GM18526 (cell line): ENCODE results near the gene SFXN1.

ENCODE experiments used
- POLR2A ChIP-seq: IDR thresholded peaks from 3 replicates; pipeline ENCODE4 v1.6.1; 2011; ENCODE audit not compliant: insufficient read length; ENCODE audit errors: extremely low read depth

The SFXN1 gene

GRCh38 chr5:175517824-175518450 is 39.6 kb downstream of the SFXN1 start:
- no peak for TF ChIP-seq POLR2A

- no peak for TF ChIP-seq POLR2A
These were observed 40.6 kb downstream of the SFXN1 start for GRCh38 chr5:175519006-175519405.

GRCh38 chr5:175520321-175520720 is 42.0 kb downstream of the SFXN1 start:
- no peak for TF ChIP-seq POLR2A

GRCh38 chr5:175520873-175521272 is 42.5 kb downstream of the SFXN1 start:
- TF ChIP-seq POLR2A: no peak

GRCh38 chr5:175521313-175521833 is 43.0 kb downstream of the SFXN1 start:
- no peak for TF ChIP-seq POLR2A

- TF ChIP-seq POLR2A: no peak
These were observed 44.9 kb downstream of the SFXN1 start for GRCh38 chr5:175523292-175523691.

GRCh38 chr5:175524211-175524610 is 45.9 kb downstream of the SFXN1 start:
- no peak for TF ChIP-seq POLR2A

- no peak for TF ChIP-seq POLR2A
These were observed 48.3 kb downstream of the SFXN1 start for GRCh38 chr5:175526691-175527090.

GRCh38 chr5:175531361-175531760 is 53.0 kb downstream of the SFXN1 start:
- TF ChIP-seq POLR2A: no peak

GRCh38 chr5:175534070-175534932 is 55.9 kb downstream of the SFXN1 start:
- TF ChIP-seq POLR2A: no peak

GRCh38 chr5:175535796-175536195 is 57.4 kb downstream of the SFXN1 start:
- TF ChIP-seq POLR2A: no peak

- no peak for TF ChIP-seq POLR2A
These were observed 60.2 kb downstream of the SFXN1 start for GRCh38 chr5:175538576-175538975.

GRCh38 chr5:175539936-175540335 is 61.6 kb downstream of the SFXN1 start:
- TF ChIP-seq POLR2A: no peak

GRCh38 chr5:175541264-175541663 is 62.9 kb downstream of the SFXN1 start:
- no peak for TF ChIP-seq POLR2A

- TF ChIP-seq POLR2A: no peak
These were observed 64.0 kb downstream of the SFXN1 start for GRCh38 chr5:175542232-175542965.

GRCh38 chr5:175542966-175543235 is 64.5 kb downstream of the SFXN1 start:
- no peak for TF ChIP-seq POLR2A
